Neural crest cell (in vitro differentiated cells): ENCODE measurements around the gene PSMG1. TPM values are rescaled to one million over a fixed set of nuclear protein-coding genes. Genes with fewer than 3 reads are reported as not detected.
A peak's percentile ranks its signal among the peaks of the same experiment; 100 is the strongest.

Experiments used
- DNase-seq: peaks from one replicate; pipeline ENCODE4 v3.0.0; 2021; ENCODE audit warnings: low read depth, mixed read lengths, low spot score
- H3K27ac Mint-ChIP-seq: one replicate; pipeline ENCODE4 v1.8.0; 2021; ENCODE audit warnings: mild to moderate bottlenecking, mixed read lengths; ENCODE audit not compliant: unreplicated experiment
- H3K27me3 Mint-ChIP-seq: 2 replicates; pipeline ENCODE4 v1.8.0; 2021; ENCODE audit warnings: low read depth, mild to moderate bottlenecking, mixed read lengths
- H3K36me3 Mint-ChIP-seq: 2 replicates; pipeline ENCODE4 v1.8.0; 2021; ENCODE audit warnings: low read depth, mild to moderate bottlenecking, mixed read lengths
- H3K4me1 Mint-ChIP-seq: 2 replicates; pipeline ENCODE4 v1.8.0; 2021; ENCODE audit warnings: mixed read lengths
- H3K4me3 Mint-ChIP-seq: one replicate; pipeline ENCODE4 v1.8.0; 2021; ENCODE audit warnings: mild to moderate bottlenecking, mixed read lengths
- H3K9me3 Mint-ChIP-seq: 2 replicates; pipeline ENCODE4 v1.8.0; 2021; ENCODE audit warnings: mixed read lengths
- total RNA-seq: library from RNA; stranded (reverse); gene quantifications from 2 replicates; pipeline ENCODE4 v1.2.1, GENCODE V29; 2021
- TF ChIP-seq, protein P1 (sequence below): fragments of 200-600 bp; sonication (generic); conservative IDR thresholded peaks from 2 replicates; pipeline ENCODE4 v1.5.0; 2021; ENCODE audit warnings: antibody characterized with exemption, mild to moderate bottlenecking

The PSMG1 gene
- total RNA-seq, 1 donor from 2014 or later: 71.2 TPM

DNA sequence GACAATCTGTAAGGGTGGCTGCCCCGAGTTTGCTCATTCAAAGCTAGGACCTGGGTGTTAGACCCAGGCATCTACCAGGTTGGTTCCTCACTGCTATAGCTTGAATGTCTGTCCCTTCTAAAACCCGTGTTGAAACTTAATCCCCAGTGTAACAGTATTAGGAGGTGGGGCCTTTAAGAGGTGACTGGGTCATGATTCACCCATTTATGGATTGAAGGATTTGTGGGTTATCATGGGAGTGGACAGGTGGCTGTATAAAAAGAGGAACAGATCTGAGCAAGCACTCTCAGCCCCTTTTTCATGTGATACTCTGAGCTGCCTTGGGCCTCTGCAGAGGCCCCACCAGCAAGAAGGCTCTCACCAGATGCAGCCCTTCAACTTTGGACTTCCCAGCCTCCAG lies 29.4 kb downstream of the PSMG1 start:
- no peak overlapping the region for H3K4me3 Mint-ChIP-seq
- peaks cover 3% of the 10 kb centered on the region for H3K4me1 Mint-ChIP-seq
- peaks cover 3% of the 10 kb centered on the region for H3K9me3 Mint-ChIP-seq
- TF ChIP-seq, protein P1, sequence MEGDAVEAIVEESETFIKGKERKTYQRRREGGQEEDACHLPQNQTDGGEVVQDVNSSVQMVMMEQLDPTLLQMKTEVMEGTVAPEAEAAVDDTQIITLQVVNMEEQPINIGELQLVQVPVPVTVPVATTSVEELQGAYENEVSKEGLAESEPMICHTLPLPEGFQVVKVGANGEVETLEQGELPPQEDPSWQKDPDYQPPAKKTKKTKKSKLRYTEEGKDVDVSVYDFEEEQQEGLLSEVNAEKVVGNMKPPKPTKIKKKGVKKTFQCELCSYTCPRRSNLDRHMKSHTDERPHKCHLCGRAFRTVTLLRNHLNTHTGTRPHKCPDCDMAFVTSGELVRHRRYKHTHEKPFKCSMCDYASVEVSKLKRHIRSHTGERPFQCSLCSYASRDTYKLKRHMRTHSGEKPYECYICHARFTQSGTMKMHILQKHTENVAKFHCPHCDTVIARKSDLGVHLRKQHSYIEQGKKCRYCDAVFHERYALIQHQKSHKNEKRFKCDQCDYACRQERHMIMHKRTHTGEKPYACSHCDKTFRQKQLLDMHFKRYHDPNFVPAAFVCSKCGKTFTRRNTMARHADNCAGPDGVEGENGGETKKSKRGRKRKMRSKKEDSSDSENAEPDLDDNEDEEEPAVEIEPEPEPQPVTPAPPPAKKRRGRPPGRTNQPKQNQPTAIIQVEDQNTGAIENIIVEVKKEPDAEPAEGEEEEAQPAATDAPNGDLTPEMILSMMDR: no peak
- no peak for DNase-seq
- no peaks in the 10 kb centered on the region for H3K27me3 Mint-ChIP-seq
- peaks cover 3% of the 10 kb centered on the region for H3K36me3 Mint-ChIP-seq
- no peak overlapping the region for H3K27ac Mint-ChIP-seq

DNA sequence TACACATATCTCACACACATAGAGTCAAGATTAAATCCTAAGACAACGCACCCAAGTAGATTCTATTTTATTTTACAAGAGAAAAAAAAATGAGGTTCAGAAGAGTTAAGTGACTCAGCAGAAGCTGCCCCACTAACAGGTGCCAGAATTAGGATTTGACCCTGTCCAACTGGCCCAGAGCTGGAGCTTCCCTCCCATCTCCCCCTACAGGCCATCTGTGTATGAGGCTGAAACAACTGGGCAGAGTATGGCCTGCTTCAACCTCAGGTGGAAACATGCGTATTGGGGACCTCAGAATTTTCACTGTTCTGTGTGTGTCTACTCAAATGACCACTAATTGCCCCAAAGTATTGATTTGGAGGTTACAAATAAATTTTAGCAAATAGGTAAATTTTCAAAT lies 29.9 kb downstream of the PSMG1 start:
- peaks cover 3% of the 10 kb centered on the region for H3K4me1 Mint-ChIP-seq
- TF ChIP-seq, protein P1: peak; percentile 52
- no peak for DNase-seq
- peaks cover 3% of the 10 kb centered on the region for H3K9me3 Mint-ChIP-seq
- no peak overlapping the region for H3K27ac Mint-ChIP-seq
- H3K4me3 Mint-ChIP-seq: no peak overlapping the region
- peaks cover 3% of the 10 kb centered on the region for H3K36me3 Mint-ChIP-seq
- H3K27me3 Mint-ChIP-seq: no peaks in the 10 kb centered on the region

DNA sequence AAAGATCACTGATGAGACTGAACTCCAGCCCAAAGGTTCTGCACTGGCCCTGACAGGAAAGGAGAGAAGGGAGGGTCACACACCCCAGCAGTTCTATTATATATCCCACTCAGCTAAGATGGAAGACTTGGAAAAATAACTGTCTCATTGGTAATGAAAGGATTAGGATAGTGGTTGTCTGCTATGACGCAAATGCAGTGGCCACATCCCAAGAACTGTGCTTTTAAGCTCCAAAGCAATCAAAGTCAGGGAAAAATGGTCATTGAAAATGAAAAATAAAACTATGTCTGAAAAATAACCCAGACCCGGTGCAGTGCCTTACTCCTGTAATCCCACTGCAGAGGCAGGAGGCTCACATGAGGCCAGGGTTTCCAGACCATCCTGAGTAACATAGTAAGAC lies 31.0 kb downstream of the PSMG1 start:
- Mint-ChIP-seq H3K9me3 (no peaks in the 10 kb centered on the region), H3K4me3 (no peak overlapping the region), H3K27ac (no peak overlapping the region), H3K27me3 (no peaks in the 10 kb centered on the region), H3K4me1 (no peaks in the 10 kb centered on the region), H3K36me3 (no peaks in the 10 kb centered on the region)
- DNase-seq: no peak
- TF ChIP-seq, protein P1: no peak

DNA sequence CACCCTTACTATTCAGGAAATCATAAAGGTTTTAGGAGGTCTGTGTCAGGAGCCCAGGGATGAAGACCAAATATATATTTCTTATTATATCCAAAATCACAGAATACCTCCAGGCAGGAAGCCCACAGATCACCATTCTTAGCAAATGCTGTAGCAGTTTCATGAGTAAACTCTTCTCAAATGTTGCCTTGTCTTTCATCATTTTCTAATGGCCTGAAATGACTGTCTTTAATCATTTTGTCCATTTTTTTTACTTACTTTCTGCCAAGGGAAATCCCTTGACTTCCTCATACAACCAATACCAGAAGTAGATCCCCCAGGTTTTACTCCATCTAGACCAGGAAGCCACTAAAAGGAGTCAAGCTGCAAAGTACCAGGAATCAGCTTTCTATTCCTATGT lies 32.4 kb downstream of the PSMG1 start:
- no peak for DNase-seq
- Mint-ChIP-seq H3K36me3 (peaks cover 2% of the 10 kb centered on the region), H3K27me3 (no peaks in the 10 kb centered on the region), H3K9me3 (peaks cover 3% of the 10 kb centered on the region), H3K27ac (no peak overlapping the region), H3K4me1 (no peaks in the 10 kb centered on the region), H3K4me3 (no peak overlapping the region)
- TF ChIP-seq, protein P1: no peak

DNA sequence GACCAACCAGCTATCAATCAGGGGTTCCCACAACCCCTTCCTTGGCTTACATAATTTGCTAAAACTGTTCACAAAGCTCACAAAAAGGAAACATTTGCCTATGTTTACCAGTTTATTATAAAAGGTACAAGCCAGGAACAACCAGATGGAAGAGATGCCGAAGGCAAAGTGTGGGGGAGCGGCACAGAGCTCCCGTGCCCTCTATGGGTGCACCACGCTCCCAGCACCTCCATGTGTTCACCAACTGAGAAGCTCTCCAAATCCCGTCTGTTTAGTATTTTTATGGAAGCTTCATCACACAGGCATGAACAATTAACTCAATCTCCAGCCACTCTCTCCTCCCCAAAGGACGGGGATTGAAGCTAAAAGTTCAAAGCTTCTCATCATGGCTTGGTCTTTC lies 32.9 kb downstream of the PSMG1 start:
- DNase-seq: no peak
- TF ChIP-seq, protein P1: no peak
- no peak overlapping the region for H3K4me3 Mint-ChIP-seq
- no peak overlapping the region for H3K27ac Mint-ChIP-seq
- no peaks in the 10 kb centered on the region for H3K27me3 Mint-ChIP-seq
- no peaks in the 10 kb centered on the region for H3K4me1 Mint-ChIP-seq
- H3K36me3 Mint-ChIP-seq: peaks cover 5% of the 10 kb centered on the region
- peaks cover 3% of the 10 kb centered on the region for H3K9me3 Mint-ChIP-seq

DNA sequence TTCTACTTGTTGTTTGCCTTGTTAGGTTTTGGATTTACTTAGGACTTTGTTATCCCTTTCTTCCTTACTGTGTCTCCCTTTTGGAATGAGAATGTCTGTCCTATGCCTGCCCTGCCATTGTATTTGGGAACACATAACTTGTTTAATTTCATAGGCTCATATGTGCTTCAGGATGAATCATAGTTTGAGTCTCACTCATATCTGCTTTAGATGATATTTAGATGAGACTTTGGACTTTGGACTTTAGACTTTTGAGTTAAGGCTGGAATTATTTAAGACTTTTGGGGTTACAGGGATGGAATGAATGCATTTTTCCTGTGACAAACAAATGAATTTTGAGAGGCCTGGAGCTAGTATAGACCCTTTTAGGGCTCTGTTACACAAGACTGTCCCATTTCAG lies 33.4 kb downstream of the PSMG1 start:
- peaks cover 3% of the 10 kb centered on the region for H3K9me3 Mint-ChIP-seq
- no peaks in the 10 kb centered on the region for H3K27me3 Mint-ChIP-seq
- no peaks in the 10 kb centered on the region for H3K4me1 Mint-ChIP-seq
- no peak overlapping the region for H3K27ac Mint-ChIP-seq
- DNase-seq: no peak
- TF ChIP-seq, protein P1: no peak
- peaks cover 6% of the 10 kb centered on the region for H3K36me3 Mint-ChIP-seq
- no peak overlapping the region for H3K4me3 Mint-ChIP-seq
